ENCODE measurements around the gene MRAS. TPM values are rescaled to one million over a fixed set of nuclear protein-coding genes. Genes with fewer than 3 reads are reported as not detected.

The MRAS gene
- total RNA-seq, 6 donors from 2014 or later, result 15.7 to 56.0 (median 34.8) TPM

- H3K27me3 ChIP-seq, result no peaks in the 10 kb centered on the region
- no peaks in the 10 kb centered on the region for H3K36me3 ChIP-seq
- H3K9me3 ChIP-seq, result no peaks in the 10 kb centered on the region
- H3K4me1 ChIP-seq, result peaks cover 3 to 20% (median 6%) of the 10 kb centered on the region in 4 donors
- H3K27ac ChIP-seq, result no peak overlapping the region
- ATAC-seq (ENCODE audit: low FRiP score in 2 of 2), result no peak
- TF ChIP-seq EP300 (IDR thresholded peaks at IDR 0.05) (no peak), POLR2AphosphoS5 (IDR thresholded peaks at IDR 0.05) (no peak), POLR2A (IDR thresholded peaks at IDR 0.05) (no peak)
- no peak for DNase-seq
- no peak overlapping the region for H3K4me3 ChIP-seq
These were observed 22.4 kb upstream of the MRAS start for GRCh38 chr3:138325990-138326389.

- Histone ChIP-seq H3K9me3 (no peaks in the 10 kb centered on the region), H3K36me3 (no peaks in the 10 kb centered on the region), H3K27me3 (no peaks in the 10 kb centered on the region), H3K4me3 (no peak overlapping the region), H3K4me1 (peaks cover 3 to 20% (median 6%) of the 10 kb centered on the region in 4 donors), H3K27ac (no peak overlapping the region)
- DNase-seq (no peak), ATAC-seq (ENCODE audit: low FRiP score in 2 of 2) (no peak)
- TF ChIP-seq POLR2A (IDR thresholded peaks at IDR 0.05) (no peak), CTCF (IDR thresholded peaks at IDR 0.05) (no peak), EP300 (IDR thresholded peaks at IDR 0.05) (no peak)
- WGBS, 2 donors, result 95 to 97% methylated on average over 12 of the region's 12 CpGs
These were observed 21.3 kb upstream of the MRAS start for GRCh38 chr3:138326866-138327595.

DNA sequence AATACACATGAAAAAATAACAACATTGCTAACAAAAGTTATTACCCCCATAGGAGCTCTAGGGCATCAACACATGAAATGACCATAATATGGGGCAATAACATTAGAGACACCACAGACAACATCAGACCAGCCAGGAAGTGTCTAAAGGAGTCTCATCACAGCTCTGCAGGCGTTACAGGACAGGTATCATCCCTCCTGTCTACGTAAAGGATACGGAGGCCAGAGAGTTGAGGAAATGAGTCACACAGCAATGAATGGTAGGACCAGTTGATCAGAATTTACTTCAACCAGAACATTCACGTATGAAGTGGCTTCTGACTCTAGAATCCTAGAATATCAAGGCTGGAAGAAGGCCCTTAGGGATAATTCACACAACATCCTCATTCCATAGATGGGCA lies 20.5 kb upstream of the MRAS start:
- 83 to 88% methylated on average over 4 of the region's 4 CpGs for WGBS, 2 donors
- no peak overlapping the region for H3K27ac ChIP-seq
- ATAC-seq (ENCODE audit: low FRiP score in 2 of 2), result no peak
- no peak for DNase-seq
- H3K27me3 ChIP-seq, result no peaks in the 10 kb centered on the region
- H3K4me1 ChIP-seq, result peaks cover 3 to 20% (median 6%) of the 10 kb centered on the region in 4 donors
- no peaks in the 10 kb centered on the region for H3K36me3 ChIP-seq
- no peaks in the 10 kb centered on the region for H3K9me3 ChIP-seq
- H3K4me3 ChIP-seq, result no peak overlapping the region
- TF ChIP-seq POLR2A (IDR thresholded peaks at IDR 0.05), result no peak
- TF ChIP-seq EP300 (IDR thresholded peaks at IDR 0.05), result no peak
- TF ChIP-seq CTCF (IDR thresholded peaks at IDR 0.05), result no peak
- TF ChIP-seq POLR2AphosphoS5 (IDR thresholded peaks at IDR 0.05), result no peak

DNA sequence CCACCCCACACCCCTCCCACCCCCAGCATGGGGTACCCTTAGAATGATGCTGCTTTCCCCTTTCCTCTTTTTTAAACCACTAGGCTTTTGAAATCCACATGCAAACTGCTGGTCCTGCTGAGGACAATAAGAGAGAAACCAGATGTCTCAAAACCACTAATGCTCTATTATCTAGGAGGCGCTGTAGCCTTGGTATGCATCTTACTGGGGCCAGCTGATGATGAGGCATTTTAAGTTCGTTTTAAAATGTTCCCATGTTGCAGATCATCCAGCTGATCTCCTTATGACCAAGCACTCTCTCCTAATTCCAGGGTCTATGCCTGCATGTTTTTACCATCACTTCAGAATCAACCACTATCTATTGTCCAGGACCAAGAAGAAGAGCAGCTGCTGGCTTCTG lies 20.0 kb upstream of the MRAS start:
- WGBS, 2 donors, result 43 to 44% methylated on average over 2 of the region's 2 CpGs
- DNase-seq, result no peak
- Histone ChIP-seq H3K27ac (no peak overlapping the region), H3K36me3 (no peaks in the 10 kb centered on the region), H3K9me3 (no peaks in the 10 kb centered on the region), H3K4me1 (peaks cover 3 to 20% (median 6%) of the 10 kb centered on the region in 4 donors), H3K4me3 (no peak overlapping the region), H3K27me3 (no peaks in the 10 kb centered on the region)
- no peak for ATAC-seq (ENCODE audit: low FRiP score in 2 of 2)
- no peak for TF ChIP-seq CTCF (IDR thresholded peaks at IDR 0.05)
- no peak for TF ChIP-seq EP300 (IDR thresholded peaks at IDR 0.05)
- no peak for TF ChIP-seq POLR2AphosphoS5 (IDR thresholded peaks at IDR 0.05)
- TF ChIP-seq POLR2A (IDR thresholded peaks at IDR 0.05), result no peak

GRCh38 chr3:138329127-138329983 lies 19.0 kb upstream of the MRAS start, which contains the start of gene NME9:
TSS of gene NME9 (minus strand) at chr3:138329851. CDS start at chr3:138329335, 516 bp downstream.
- Histone ChIP-seq H3K9me3 (no peaks in the 10 kb centered on the region), H3K27me3 (no peaks in the 10 kb centered on the region), H3K4me1 (peaks cover 3 to 20% (median 6%) of the 10 kb centered on the region in 4 donors), H3K27ac (peak within 1 kb of the TSS; percentile 59 to 65 (median 60)), H3K4me3 (peak within 1 kb of the TSS; percentile 65 to 73 (median 67)), H3K36me3 (no peaks in the 10 kb centered on the region)
- DNase-seq (peak; percentile 95 to 96), ATAC-seq (ENCODE audit: low FRiP score in 2 of 2) (peak; percentile 94 to 95)
- TF ChIP-seq POLR2AphosphoS5 (IDR thresholded peaks at IDR 0.05) (peak; percentile 57 to 60), POLR2A (IDR thresholded peaks at IDR 0.05) (peak in 2 of 4 donors; percentile 19 to 42), EP300 (IDR thresholded peaks at IDR 0.05) (no peak), CTCF (IDR thresholded peaks at IDR 0.05) (peak; percentile 13 to 47 (median 42))
- 0 to 1% methylated on average over 22 to 40 of the region's 62 CpGs for WGBS, 2 donors

Measured in upper lobe of left lung (tissue), 6 donors.